Body of pancreas (tissue), 4 donors: ENCODE measurements around the gene PARVG. TPM values are rescaled to one million over a fixed set of nuclear protein-coding genes. Genes with fewer than 3 reads are reported as not detected.
A peak's percentile ranks its signal among the peaks of the same experiment; 100 is the strongest.

Experiments
- ATAC-seq: fragments of 150-250 bp; one replicate; pipeline ENCODE4 v1.9.1; 2016
- DNase-seq, 4 donors: peaks; one replicate each; pipeline ENCODE4 v3.0.0-alpha.2; 2019
- H3K27ac ChIP-seq, 4 donors: fragments of 200-600 bp; sonication (generic); 1 replicate in 3 of 4; 2 replicates in 1 of 4; pipeline versions ENCODE4 v1.5.1 to v1.6.1; 2016 to 2019; ENCODE audit warnings: mild to moderate bottlenecking in 1 of 4, mixed read lengths in 1 of 4, moderate library complexity in 1 of 4
- H3K27me3 ChIP-seq, 2 donors: fragments of 200-600 bp; sonication (generic); one replicate each; pipeline ENCODE4 v1.6.0; 2016; ENCODE audit warnings: mild to moderate bottlenecking in 1 of 2
- H3K36me3 ChIP-seq, 2 donors: fragments of 200-600 bp; sonication (generic); replicated peaks in 1 of 2; 2 replicates each; pipeline ENCODE4 v1.5.1; 2016; ENCODE audit warnings: low read depth in 2 of 2; ENCODE audit not compliant: insufficient read depth in 1 of 2
- H3K4me1 ChIP-seq: fragments of 200-600 bp; sonication (generic); one replicate; pipeline ENCODE4 v1.6.0; 2016
- H3K4me3 ChIP-seq, 2 donors: fragments of 200-600 bp; sonication (generic); 1 replicate in 1 of 2; 2 replicates in 1 of 2; pipeline ENCODE4 v1.5.1; 2016 to 2019
- H3K9me3 ChIP-seq, 3 donors: fragments of 200-600 bp; sonication (generic); 1 replicate in 2 of 3; 2 replicates in 1 of 3; pipeline ENCODE4 v1.5.1; 2016
- POLR2A ChIP-seq, 3 donors: fragments of 450-650 bp; IDR thresholded peaks; one replicate each; pipeline ENCODE4 v1.6.1; 2016; ENCODE audit warnings: antibody characterized with exemption in 3 of 3, mild to moderate bottlenecking in 2 of 3
- WGBS, 2 donors: methylation state at CpG; one replicate each; pipeline ENCODE4 v1.1.5; 2017; 5-methylcytosine and 5-hydroxymethylcytosine counted together
- intact Hi-C: fragments of 100-400 bp; cut with DNase I; formaldehyde crosslinking; loops from one replicate; pipeline ENCODE4 v1.15.1; 2023
- total RNA-seq, 2 donors: library from RNA; depleted of rRNA; stranded (reverse); fragments of >200 nt; gene quantifications; one replicate each; pipeline ENCODE4 v1.1.0, GENCODE V29; 2016
- TF ChIP-seq, protein P1 (sequence below), 7 experiments: fragments of 450-650 bp in 4 of 7; fragments of 200-600 bp in 3 of 7; sonication (generic) in 3 of 7; IDR thresholded peaks; one replicate each; pipeline ENCODE4 v1.5.1; 2016 to 2019; ENCODE audit warnings: antibody characterized with exemption in 7 of 7

The PARVG gene
- total RNA-seq, 2 donors from 2014 or later = 8.8 to 13.2 TPM

DNA sequence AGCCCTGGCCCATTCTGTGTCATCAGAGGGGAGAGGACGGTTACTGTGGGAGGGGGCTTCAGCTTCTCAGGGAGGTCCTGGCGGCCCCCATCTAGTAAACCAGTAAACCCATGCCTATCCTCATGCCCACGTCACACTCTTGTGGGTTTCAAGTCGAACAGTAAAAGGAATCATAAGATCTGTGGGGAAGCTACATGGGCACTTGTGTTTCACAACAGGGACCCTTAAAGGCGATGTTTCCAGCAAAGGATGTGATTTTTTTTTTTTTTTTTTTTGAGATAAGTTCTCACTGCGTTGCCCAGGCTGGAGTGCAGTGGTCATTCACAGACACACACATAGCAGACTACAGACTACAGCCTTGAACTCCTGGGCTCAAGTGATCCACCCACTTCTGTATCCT, 9.2 kb upstream of the PARVG start:
- DNase-seq (peak in 1 of 4 donors; percentile 59), ATAC-seq (no peak)
- intact Hi-C loops = no loop called here
- no peaks in the 10 kb centered on the region for H3K36me3 ChIP-seq
- H3K4me3 ChIP-seq = no peak overlapping the region
- no peak for TF ChIP-seq POLR2A (IDR thresholded peaks at IDR 0.05)
- TF ChIP-seq, protein P1, sequence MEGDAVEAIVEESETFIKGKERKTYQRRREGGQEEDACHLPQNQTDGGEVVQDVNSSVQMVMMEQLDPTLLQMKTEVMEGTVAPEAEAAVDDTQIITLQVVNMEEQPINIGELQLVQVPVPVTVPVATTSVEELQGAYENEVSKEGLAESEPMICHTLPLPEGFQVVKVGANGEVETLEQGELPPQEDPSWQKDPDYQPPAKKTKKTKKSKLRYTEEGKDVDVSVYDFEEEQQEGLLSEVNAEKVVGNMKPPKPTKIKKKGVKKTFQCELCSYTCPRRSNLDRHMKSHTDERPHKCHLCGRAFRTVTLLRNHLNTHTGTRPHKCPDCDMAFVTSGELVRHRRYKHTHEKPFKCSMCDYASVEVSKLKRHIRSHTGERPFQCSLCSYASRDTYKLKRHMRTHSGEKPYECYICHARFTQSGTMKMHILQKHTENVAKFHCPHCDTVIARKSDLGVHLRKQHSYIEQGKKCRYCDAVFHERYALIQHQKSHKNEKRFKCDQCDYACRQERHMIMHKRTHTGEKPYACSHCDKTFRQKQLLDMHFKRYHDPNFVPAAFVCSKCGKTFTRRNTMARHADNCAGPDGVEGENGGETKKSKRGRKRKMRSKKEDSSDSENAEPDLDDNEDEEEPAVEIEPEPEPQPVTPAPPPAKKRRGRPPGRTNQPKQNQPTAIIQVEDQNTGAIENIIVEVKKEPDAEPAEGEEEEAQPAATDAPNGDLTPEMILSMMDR (IDR thresholded peaks at IDR 0.05) = no peak
- no peaks in the 10 kb centered on the region for H3K9me3 ChIP-seq
- 72 to 80% methylated on average over 6 of the region's 6 CpGs for WGBS, 2 donors
- H3K27ac ChIP-seq = peak overlapping the region in 1 of 4 donors; percentile 70
- H3K4me1 ChIP-seq = no peaks in the 10 kb centered on the region
- no peaks in the 10 kb centered on the region for H3K27me3 ChIP-seq

DNA sequence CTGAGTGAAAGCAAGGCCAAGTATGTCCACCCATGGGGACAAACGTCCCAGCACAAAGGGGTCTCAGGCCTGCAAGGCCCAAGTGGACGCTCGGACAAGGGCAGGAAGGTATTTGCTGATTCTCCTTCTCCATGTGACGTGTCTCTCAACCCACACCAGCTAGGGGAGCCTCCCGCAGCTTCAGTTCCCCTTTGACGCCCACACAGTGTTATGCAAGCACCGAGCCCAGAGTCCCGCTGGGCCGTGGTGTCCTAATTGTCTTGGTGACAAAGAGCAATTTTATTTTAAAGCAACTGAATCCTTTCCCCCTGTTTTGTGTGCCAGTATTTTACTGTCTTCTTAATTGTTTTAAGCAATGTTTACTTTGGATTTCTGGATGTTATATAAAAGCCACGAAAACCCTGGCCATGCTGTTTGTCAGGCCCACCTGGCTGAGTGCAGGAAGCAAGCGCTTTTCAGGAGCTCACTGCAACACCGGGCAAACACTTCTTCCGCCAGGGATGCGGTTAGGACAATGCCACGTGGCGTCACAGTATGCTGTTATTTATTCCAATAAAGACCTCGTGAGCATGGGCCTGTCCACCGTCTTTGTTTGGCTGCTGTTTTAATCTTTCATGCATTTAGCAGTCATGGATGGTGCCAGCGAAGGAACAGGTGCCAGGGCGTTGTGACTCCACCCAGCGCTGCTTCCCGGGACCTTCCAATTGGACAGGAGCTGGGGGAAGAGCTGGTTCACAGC, 8.2 kb upstream of the PARVG start:
- no peaks in the 10 kb centered on the region for H3K9me3 ChIP-seq
- TF ChIP-seq POLR2A (IDR thresholded peaks at IDR 0.05) = peak in 1 of 3 donors; percentile 18
- TF ChIP-seq, protein P1 (IDR thresholded peaks at IDR 0.05) = no peak
- H3K4me1 ChIP-seq = no peaks in the 10 kb centered on the region
- 60 to 67% methylated on average over 18 to 21 of the region's 22 CpGs for WGBS, 2 donors
- no peaks in the 10 kb centered on the region for H3K36me3 ChIP-seq
- intact Hi-C loops = no loop called here
- peak; percentile 25 to 84 (median 34) for DNase-seq
- no peak overlapping the region for H3K4me3 ChIP-seq
- H3K27ac ChIP-seq = peak overlapping the region in 1 of 4 donors; percentile 70
- no peak for ATAC-seq
- H3K27me3 ChIP-seq = no peaks in the 10 kb centered on the region

DNA sequence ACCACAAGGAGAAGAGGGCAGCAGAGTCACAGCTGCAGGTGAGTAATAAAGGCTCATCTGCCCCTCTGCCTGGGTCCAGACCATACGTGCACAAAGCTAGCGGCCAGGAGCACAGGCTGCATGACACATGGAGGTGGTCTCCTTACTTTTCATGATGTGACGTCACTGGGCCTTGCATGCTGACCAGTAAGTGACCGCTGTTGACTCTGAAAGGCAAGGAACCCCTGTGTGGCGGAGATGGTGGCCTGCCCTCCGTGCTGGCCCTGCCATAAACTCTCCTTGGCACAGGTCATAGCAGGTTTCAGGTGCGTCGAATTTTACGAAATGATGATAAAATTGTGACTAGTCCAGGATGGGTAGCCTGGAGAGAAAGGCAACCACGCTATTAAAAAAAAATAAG, 7.6 kb upstream of the PARVG start:
- peak overlapping the region in 1 of 4 donors; percentile 70 for H3K27ac ChIP-seq
- no peak for TF ChIP-seq POLR2A (IDR thresholded peaks at IDR 0.05)
- TF ChIP-seq, protein P1 (IDR thresholded peaks at IDR 0.05) = no peak
- H3K4me3 ChIP-seq = no peak overlapping the region
- no peaks in the 10 kb centered on the region for H3K4me1 ChIP-seq
- no peaks in the 10 kb centered on the region for H3K36me3 ChIP-seq
- DNase-seq = no peak
- WGBS, 2 donors = 79 to 81% methylated on average over 8 to 10 of the region's 10 CpGs
- H3K9me3 ChIP-seq = no peaks in the 10 kb centered on the region
- no peaks in the 10 kb centered on the region for H3K27me3 ChIP-seq
- intact Hi-C loops = no loop called here
- no peak for ATAC-seq

DNA sequence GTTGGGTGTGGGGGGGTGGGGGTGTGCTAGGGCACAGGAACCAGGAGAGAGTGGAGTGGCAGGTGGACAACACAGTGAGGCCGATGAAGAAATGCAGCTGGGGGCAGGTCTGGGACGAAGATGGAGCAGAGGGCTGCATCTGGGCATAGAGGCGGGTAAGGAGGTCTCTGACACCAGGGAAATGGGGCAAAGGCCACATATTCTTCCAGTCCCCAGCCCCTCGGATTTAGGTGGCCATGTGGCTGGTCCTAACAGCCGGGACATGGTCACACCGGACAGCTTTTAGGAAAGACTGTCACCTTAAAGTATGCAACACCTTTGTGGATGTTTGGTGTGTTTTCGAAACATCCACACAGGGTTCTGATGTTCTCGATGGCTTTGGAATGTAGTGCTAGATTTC, 5.0 kb upstream of the PARVG start:
- Histone ChIP-seq H3K27ac (no peak overlapping the region), H3K36me3 (no peaks in the 10 kb centered on the region), H3K9me3 (no peaks in the 10 kb centered on the region), H3K27me3 (no peaks in the 10 kb centered on the region), H3K4me1 (no peaks in the 10 kb centered on the region), H3K4me3 (no peak overlapping the region)
- 62 to 67% methylated on average over 7 to 8 of the region's 8 CpGs for WGBS, 2 donors
- ATAC-seq (no peak), DNase-seq (no peak)
- TF ChIP-seq, protein P1 (IDR thresholded peaks at IDR 0.05) = no peak
- no peak for TF ChIP-seq POLR2A (IDR thresholded peaks at IDR 0.05)
- intact Hi-C loops = no loop called here
